GM10266 (cell line): Measurements from ENCODE around the gene KLHL26.

Experiments used
- DNase-seq: peaks from one replicate; pipeline ENCODE4 v3.0.0; 2012; ENCODE audit errors: extremely low spot score
- CTCF ChIP-seq: IDR thresholded peaks from 2 replicates; pipeline ENCODE4 v1.5.1; 2012; ENCODE audit warnings: mild to moderate bottlenecking, low read depth; ENCODE audit not compliant: control insufficient read depth, insufficient read depth; ENCODE audit errors: missing control alignments

KLHL26 gene

GRCh38 chr19:18604820-18605159 is 32.0 kb upstream of the KLHL26 start:
- no peak for TF ChIP-seq CTCF
- no peak for DNase-seq

- no peak for DNase-seq
Measured at GRCh38 chr19:18605196-18605545, 31.7 kb upstream of the KLHL26 start.

GRCh38 chr19:18605546-18606280 is 31.1 kb upstream of the KLHL26 start:
- TF ChIP-seq CTCF, result no peak
- DNase-seq, result no peak

More at GRCh38 chr19:18605196-18605545, 31.7 kb upstream of the KLHL26 start:
- TF ChIP-seq CTCF, result no peak

- no peak for DNase-seq
- no peak for TF ChIP-seq CTCF
Measured at GRCh38 chr19:18606281-18607225, 30.3 kb upstream of the KLHL26 start, which contains the start of gene CRLF1. Gene CRLF1, minus strand, starts transcription at chr19:18606799. Its CDS starts 143 bp downstream, at chr19:18606656.

- DNase-seq, result peak; percentile 40
- TF ChIP-seq CTCF, result no peak
Measured at GRCh38 chr19:18607226-18608101, 29.4 kb upstream of the KLHL26 start.

- DNase-seq, result no peak
Measured at GRCh38 chr19:18608102-18608804, 28.6 kb upstream of the KLHL26 start.

More at GRCh38 chr19:18608102-18608804, 28.6 kb upstream of the KLHL26 start:
- no peak for TF ChIP-seq CTCF
